ENCODE measurements around the gene PPP1R3G.

DNA sequence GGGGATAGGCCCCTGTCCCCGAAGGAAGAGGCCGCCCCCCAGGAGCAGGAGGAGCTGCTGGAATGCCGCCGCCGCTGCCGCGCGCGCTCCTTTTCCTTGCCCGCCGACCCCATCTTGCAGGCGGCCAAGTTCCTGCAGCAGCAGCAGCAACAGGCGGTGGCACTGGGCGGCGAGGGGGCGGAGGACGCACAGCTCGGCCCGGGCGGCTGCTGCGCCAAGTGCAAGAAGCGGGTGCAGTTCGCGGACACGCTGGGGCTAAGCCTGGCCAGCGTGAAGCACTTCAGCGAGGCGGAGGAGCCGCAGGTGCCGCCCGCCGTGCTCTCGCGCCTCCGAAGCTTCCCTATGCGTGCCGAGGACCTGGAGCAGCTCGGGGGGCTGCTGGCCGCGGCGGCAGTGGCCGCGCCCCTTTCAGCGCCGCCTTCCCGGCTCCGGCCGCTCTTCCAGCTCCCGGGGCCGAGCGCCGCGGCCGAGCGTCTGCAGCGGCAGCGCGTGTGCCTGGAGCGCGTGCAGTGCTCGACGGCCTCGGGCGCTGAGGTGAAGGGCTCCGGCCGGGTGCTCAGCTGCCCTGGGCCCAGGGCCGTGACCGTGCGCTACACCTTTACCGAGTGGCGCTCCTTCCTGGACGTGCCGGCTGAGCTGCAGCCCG lies 630 bp downstream of the PPP1R3G start:
- TF ChIP-seq GATA2 (IDR thresholded peaks at IDR 0.05; ENCODE audit: low read depth, low read length): no peak
- TF ChIP-seq GATA3 (IDR thresholded peaks at IDR 0.05; ENCODE audit: low read depth, low read length): no peak
